ENCODE data around the gene FUT3.
"Not testable (repeated sequence)": the region's sequence is repeated elsewhere in the genome, so short reads cannot be mapped to it uniquely, and the experiment has no call there.

The FUT3 gene

GRCh38 chr19:5882421-5882968, 31.2 kb upstream of the FUT3 start:
- DNase-seq (ENCODE audit: low read depth in 2 of 2), result no peak

DNA sequence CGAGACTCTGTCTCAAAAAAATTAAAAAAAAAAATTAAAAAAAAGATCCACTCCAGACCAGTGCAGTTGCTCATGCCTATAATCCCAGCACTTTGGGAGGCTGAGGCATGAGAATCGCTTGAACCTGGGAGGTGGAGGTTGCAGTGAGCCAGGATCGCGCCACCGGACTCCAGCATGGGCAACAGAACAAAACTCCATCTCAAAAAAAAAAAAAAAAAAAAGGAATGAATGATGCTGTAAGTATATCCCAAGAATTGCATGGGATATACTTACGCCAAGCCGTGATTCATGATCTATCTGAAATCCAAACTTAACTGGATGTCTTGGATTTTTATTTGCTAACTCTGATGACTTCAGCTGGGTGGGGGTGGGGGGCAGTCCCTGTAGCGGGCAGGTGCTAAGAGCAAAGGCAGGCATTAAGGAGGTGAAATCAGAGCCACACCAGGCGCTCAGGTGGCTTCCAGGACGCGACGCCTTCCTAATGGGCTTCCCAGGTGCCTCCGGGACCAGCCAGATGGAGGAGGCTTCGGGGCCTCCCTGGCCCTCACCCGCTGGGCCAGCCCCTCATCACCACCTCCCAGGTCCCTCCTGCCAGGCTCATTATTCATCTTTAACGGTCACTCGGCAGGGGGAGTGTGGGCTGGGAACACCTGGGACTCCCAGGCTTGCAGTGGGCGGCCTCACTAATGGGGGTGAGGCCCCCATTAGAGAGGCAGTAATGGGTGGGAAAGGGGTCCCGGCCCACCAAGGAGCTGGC, 30.5 kb upstream of the FUT3 start:
- DNase-seq (ENCODE audit: low read depth in 2 of 2), result no peak

- no peak for DNase-seq (ENCODE audit: low read depth in 2 of 2)
Measured at GRCh38 chr19:5880604-5881078, 29.4 kb upstream of the FUT3 start.

DNA sequence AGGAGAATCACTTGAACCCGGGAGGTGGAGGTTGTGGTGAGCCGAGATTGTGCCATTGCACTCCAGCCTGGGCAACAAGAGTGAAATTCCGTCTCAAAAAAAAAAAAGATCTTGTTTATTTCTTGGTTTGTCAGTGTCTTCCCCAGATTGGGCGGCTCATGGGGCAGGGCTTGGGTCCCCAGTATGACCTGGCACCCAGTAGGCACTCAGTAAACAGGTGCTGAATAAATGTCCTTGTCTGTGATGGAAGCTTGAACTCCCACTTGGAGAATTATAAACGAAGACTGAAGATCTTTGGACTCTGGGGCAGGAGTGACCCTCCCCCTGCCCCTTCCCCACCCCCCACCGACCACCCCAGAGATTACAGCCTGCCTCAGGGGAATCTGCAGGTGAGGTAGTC, 28.9 kb upstream of the FUT3 start:
- no peak for DNase-seq (ENCODE audit: low read depth in 2 of 2)

GRCh38 chr19:5877882-5878281, 26.6 kb upstream of the FUT3 start:
- DNase-seq (ENCODE audit: low read depth in 2 of 2), result no peak

GRCh38 chr19:5877427-5877826, 26.2 kb upstream of the FUT3 start:
- DNase-seq (ENCODE audit: low read depth in 2 of 2), result no peak

GRCh38 chr19:5874496-5874895, 23.2 kb upstream of the FUT3 start:
- DNase-seq (ENCODE audit: low read depth in 2 of 2), result not testable (repeated sequence)

- no peak for DNase-seq (ENCODE audit: low read depth in 2 of 2)
Measured at GRCh38 chr19:5873617-5874199, 22.5 kb upstream of the FUT3 start.

GRCh38 chr19:5870986-5871394, 19.7 kb upstream of the FUT3 start:
- DNase-seq (ENCODE audit: low read depth in 2 of 2), result no peak

- DNase-seq (ENCODE audit: low read depth in 2 of 2), result no peak
Measured at GRCh38 chr19:5867201-5868136, 16.2 kb upstream of the FUT3 start.

DNA sequence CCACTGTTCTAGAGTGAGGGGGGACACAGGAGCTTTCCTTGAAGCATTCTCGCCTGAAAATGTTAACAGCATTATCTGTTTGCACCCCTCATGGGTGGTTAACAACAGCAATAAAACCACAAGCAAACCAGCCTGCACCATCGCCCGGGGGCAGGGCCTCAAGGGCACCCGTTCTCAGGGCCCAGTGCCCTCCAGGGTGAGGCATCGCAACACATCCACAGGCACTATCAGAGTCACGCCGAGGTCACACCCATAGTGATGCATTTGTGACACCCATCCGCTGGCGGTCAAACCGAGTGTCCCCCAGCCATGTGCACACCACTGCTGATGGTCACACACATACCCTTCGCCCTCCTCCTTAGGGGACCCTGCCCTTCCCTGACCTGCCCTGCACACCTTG, 14.5 kb upstream of the FUT3 start:
- no peak for DNase-seq (ENCODE audit: low read depth in 2 of 2)

DNA sequence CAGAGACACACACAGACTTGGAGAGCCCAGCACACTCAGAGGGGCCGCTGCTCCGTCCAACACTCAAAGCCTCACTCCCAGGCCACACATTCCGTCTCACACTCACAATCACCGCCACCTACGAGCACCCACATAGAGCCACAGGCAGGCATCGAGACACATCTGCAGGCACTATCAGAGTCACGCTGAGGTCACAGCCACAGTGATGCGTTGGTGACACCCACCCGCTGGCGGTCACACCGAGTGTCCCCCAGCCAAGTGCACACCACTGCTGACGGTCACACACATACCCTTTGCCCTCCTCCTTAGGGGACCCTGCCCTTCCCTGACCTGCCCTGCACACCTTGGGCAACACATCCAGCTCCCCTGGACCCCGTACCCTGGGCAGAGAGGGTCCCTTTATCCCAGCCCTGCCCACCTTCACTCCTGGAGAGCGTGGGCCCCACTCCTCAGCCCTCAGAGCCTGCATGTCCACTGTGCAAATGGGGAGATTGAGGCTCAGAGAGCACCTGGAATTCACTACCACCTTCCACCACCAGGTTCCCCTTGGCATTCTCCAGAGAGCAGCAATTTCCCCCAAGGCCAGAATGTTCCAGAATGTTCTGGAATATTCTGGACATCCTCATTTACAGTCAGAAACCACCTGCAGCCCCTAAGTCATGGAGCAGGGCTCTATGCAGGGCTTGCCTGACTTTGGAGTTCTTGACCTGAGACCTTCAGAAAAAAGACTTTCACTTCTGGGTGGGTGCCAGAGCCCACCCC, 13.7 kb upstream of the FUT3 start:
- peak in 1 of 2 donors; percentile 1 for DNase-seq (ENCODE audit: low read depth in 2 of 2)

- no peak for DNase-seq (ENCODE audit: low read depth in 2 of 2)
Measured at GRCh38 chr19:5864013-5864720, 12.9 kb upstream of the FUT3 start.

DNA sequence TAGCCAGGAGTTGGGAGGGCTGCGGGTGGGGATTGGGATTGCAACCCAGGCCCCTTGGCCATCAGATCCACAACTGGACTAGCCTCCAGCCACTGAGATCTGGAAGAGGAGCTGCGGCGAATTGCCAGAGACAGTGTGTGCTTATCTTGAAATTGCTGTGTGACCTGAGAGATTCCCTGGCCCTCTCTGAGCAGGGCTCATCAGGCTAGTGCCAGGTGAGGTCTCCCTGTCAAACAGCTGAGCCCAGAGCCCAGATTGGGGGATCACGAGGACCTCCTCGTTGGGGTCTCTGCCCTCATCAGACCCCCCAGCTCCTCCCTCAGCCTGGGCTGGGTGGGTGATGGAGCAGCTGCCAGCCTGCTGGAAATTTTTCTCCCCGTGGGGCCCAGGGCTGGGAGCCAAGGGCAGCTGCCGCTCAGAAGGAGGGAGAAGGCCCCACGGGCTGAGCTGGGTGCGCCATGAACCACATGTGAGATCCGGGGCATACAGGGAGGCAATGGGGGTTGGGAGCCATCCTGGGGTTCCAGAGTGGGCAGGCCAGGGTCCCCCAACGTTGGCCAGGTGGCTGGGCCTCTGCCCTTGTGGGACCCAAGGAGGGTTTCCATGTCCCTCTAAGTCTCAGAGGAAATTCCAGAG, 11.9 kb upstream of the FUT3 start:
- no peak for DNase-seq (ENCODE audit: low read depth in 2 of 2)

- DNase-seq (ENCODE audit: low read depth in 2 of 2), result no peak
Measured at GRCh38 chr19:5857203-5858081, 6.2 kb upstream of the FUT3 start.

DNA sequence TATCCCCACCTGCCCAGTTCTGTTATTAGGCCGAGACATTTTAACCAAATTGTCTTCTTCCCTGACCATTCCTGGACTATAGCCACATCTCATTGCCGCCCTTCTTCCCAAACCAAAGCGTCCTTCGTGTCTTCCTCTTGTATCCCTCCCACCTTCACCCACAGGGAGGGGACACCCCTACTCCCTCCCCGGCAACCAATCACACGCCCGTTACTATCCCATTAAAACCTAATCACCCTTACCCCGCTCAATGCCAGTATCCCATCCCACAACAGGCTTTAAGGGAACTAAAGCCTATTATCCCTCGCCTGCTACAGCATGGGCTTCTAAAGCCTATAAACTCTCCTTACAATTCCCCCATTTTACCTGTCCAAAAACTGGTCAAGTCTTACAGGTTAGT, 3.9 kb upstream of the FUT3 start:
- DNase-seq (ENCODE audit: low read depth in 2 of 2), result not testable (repeated sequence)

DNA sequence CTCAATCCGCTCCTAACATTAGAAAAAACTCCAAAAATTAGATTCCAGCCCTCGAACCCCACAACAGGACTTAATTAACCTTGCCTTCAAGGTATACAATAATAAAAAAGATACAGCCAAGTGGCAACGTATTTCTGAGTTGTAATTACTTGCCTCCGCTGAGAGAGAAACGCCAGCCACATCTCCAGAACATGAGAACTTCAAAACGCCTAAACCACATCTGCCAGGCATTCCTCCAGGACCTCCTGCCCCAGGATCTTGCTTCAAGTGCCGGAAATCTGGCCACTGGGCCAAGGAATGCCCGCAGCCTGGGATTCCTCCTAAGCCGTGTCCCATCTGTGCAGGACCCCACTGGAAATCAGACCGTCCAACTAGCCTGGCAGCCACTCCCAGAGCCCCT, 2.9 kb upstream of the FUT3 start:
- DNase-seq (ENCODE audit: low read depth in 2 of 2), result not testable (repeated sequence)

DNA sequence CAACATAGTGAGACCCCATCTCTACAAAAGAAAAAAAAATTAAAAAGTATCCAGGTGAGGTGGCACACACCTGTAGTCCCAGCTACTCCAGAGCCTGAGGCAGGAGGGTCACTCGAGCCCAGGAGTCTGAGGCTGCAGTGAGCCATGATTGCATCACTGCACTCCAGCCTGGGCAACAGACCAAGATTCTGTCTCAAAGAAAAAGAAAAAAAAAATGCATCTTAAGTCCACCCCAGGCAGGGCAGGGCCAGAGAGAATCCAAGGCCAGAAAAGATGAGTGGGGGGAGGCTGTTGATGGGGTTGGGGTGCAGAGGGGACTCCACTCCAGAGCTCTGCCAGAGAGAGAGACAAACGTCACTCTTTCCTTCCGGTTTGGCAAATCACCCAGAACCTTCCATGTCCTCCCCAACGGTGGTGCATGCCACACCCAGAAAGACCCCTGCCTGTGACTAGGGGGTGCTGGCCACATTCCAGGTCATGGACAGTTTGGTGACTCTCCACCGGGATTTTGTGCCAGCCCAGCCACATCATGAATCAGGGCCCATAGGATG, 431 bp downstream of the FUT3 start:
- no peak for DNase-seq (ENCODE audit: low read depth in 2 of 2)

GRCh38 chr19:5850189-5850588, 1.1 kb downstream of the FUT3 start:
- DNase-seq (ENCODE audit: low read depth in 2 of 2), result no peak

Data from stimulated activated CD8-positive, alpha-beta memory T cell treated with anti-CD3 and anti-CD28 coated beads, Interleukin-2, amount 100 ng/mL, for 1 hour (primary cell).